Activated CD4-positive, alpha-beta T cell treated with anti-CD3 and anti-CD28 coated beads, Interleukin-2, Interleukin-4, amounts not matched to agents 100 ng/mL and 50 ng/mL, durations not matched to agents 16 hours and 8 hours (primary cell): ENCODE results near the gene P4HA3.

Source experiments
- DNase-seq: peaks from one replicate; pipeline ENCODE4 v3.0.0-alpha.2; 2020; ENCODE audit warnings: low spot score

The P4HA3 gene

GRCh38 chr11:74316772-74317505 lies 5.5 kb upstream of the P4HA3 start:
- no peak for DNase-seq

GRCh38 chr11:74312326-74312725 lies 886 bp upstream of the P4HA3 start:
- no peak for DNase-seq

- no peak for DNase-seq
Measured at GRCh38 chr11:74310857-74311256, 583 bp downstream of the P4HA3 start.

- DNase-seq, result no peak
Measured at GRCh38 chr11:74307434-74307833, 4.0 kb downstream of the P4HA3 start.

- no peak for DNase-seq
Measured at GRCh38 chr11:74306435-74307175, 4.8 kb downstream of the P4HA3 start.

GRCh38 chr11:74299015-74299414 lies 12.4 kb downstream of the P4HA3 start:
- DNase-seq, result no peak

- no peak for DNase-seq
Measured at GRCh38 chr11:74297484-74297883, 14.0 kb downstream of the P4HA3 start.

- no peak for DNase-seq
Measured at GRCh38 chr11:74288911-74289310, 22.5 kb downstream of the P4HA3 start.

- no peak for DNase-seq
Measured at GRCh38 chr11:74288161-74288560, 23.3 kb downstream of the P4HA3 start.

- DNase-seq, result no peak
Measured at GRCh38 chr11:74284466-74284865, 27.0 kb downstream of the P4HA3 start.

- no peak for DNase-seq
Measured at GRCh38 chr11:74283580-74284180, 27.8 kb downstream of the P4HA3 start.

GRCh38 chr11:74282914-74283371 lies 28.5 kb downstream of the P4HA3 start:
- DNase-seq, result no peak

- DNase-seq, result no peak
Measured at GRCh38 chr11:74282421-74282820, 29.0 kb downstream of the P4HA3 start.

- DNase-seq, result no peak
Measured at GRCh38 chr11:74280494-74280893, 30.9 kb downstream of the P4HA3 start.

GRCh38 chr11:74279256-74279655 lies 32.2 kb downstream of the P4HA3 start:
- no peak for DNase-seq

GRCh38 chr11:74278721-74279161 lies 32.7 kb downstream of the P4HA3 start:
- DNase-seq, result no peak

- DNase-seq, result no peak
Measured at GRCh38 chr11:74278103-74278502, 33.3 kb downstream of the P4HA3 start.

GRCh38 chr11:74276581-74276980 lies 34.9 kb downstream of the P4HA3 start:
- no peak for DNase-seq

GRCh38 chr11:74272276-74272675 lies 39.2 kb downstream of the P4HA3 start:
- no peak for DNase-seq

- DNase-seq, result peak; percentile 25
Measured at GRCh38 chr11:74269161-74269811, 42.2 kb downstream of the P4HA3 start.

- DNase-seq, result no peak
Measured at GRCh38 chr11:74268456-74268855, 43.0 kb downstream of the P4HA3 start.

- no peak for DNase-seq
Measured at GRCh38 chr11:74267014-74267413, 44.4 kb downstream of the P4HA3 start.
